Fibroblast of peridontal ligament (primary cell): Measurements from ENCODE around the gene GRM1.

Source experiments
- DNase-seq: peaks from one replicate; pipeline ENCODE4 v3.0.0-alpha.2; 2010; ENCODE audit errors: extremely low read depth

Gene GRM1

DNA sequence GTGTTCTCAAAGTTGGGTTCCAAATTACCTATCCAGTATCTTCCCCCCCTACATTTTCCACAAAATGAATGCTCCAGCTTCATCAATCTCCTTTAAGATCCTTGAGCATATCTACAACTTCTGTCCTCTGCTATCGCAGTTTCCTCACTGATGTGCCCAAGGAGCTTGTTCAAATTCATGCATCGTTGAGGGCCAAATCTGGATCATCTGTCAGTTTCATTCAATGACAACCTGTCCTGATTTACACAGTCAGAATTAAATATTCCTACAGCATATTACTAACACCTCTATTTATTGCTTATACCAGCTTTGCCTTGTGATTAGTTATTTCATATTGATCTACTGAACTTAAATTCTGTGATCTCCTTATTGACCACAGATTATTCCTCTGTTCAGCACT, 68.7 kb downstream of the GRM1 start:
- no peak for DNase-seq

- no peak for DNase-seq
Measured at GRCh38 chr6:146100776-146101175, 71.9 kb downstream of the GRM1 start.

- DNase-seq: no peak
Measured at GRCh38 chr6:146103416-146104072, 74.7 kb downstream of the GRM1 start.

DNA sequence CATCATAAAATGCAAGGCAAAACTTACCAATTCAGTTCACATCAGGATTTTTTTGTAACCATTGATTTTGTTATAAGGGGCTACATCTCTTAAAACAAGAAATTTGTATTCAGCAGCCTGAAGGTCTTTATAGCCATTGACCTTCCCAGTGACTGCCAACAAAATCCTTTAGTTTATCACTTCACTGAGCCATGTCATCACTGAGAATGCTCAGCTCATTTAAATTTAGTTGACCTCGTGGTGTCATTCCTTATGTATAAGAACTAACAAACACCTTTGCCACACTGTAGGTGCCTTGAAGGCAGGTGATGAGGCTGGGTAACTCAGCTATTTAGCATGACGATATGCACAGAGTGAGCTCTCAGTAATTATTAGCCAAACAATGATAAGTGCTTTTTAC, 77.7 kb downstream of the GRM1 start:
- DNase-seq: no peak

GRCh38 chr6:146110990-146111389, 82.1 kb downstream of the GRM1 start:
- DNase-seq: no peak

GRCh38 chr6:146111881-146112450, 83.1 kb downstream of the GRM1 start:
- no peak for DNase-seq

GRCh38 chr6:146113084-146113623, 84.3 kb downstream of the GRM1 start:
- no peak for DNase-seq

- DNase-seq: no peak
Measured at GRCh38 chr6:146123616-146124015, 94.8 kb downstream of the GRM1 start.

DNA sequence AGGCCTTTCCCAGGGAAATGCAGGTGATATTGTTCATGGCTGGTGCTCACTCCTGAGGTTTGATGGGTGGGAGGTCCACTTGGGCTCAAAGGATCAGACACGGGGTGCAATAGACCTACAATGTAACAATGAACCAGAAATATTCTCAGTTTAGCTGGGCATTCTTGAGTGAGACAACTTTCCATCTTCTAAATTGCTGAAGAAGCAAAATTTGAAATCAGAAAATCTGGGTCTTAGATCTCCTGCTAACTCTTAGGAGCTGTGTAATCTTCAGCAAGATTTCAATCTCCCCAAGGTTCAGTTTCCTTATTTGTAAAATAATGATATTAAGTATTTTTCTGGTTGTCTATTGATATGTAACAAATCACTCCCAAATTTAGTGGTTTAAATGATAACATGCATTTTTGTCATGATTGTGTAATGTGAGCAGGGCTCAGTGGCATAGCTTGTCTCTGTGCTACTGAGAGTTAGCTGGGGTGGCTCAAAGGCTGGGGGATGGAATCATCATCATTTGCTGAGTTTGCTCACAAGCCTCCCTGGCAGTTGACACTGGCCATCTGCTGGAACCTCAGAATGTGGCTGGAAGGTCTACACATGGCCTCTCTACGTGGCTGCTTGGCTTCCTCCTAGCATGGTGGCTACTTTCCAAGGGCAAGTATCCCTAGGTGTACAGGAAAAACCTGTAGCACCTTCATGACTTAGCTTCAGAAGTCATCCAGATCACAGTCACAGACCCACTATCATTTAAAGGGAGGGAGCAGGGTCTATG, 98.8 kb downstream of the GRM1 start:
- DNase-seq: no peak

GRCh38 chr6:146133866-146134265, 105.0 kb downstream of the GRM1 start:
- no peak for DNase-seq

DNA sequence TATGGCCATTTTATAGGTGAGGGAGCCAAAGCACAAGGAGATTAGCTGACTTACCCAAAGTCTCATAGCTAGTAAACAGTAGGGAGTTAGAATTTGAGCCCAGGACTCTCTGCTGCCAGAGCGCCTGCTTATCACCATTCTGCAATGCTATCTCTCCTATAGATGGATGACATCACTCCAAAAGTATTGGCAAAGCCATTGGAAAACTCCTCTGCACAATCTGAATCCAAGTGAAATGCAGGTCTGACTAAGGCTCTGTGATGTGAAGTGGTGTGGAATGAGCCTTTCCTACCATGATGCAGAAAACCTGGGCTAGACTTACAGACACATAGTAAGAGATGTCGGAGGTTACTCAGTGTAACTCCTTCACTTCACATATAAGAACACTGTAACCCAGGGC, 106.3 kb downstream of the GRM1 start:
- no peak for DNase-seq

DNA sequence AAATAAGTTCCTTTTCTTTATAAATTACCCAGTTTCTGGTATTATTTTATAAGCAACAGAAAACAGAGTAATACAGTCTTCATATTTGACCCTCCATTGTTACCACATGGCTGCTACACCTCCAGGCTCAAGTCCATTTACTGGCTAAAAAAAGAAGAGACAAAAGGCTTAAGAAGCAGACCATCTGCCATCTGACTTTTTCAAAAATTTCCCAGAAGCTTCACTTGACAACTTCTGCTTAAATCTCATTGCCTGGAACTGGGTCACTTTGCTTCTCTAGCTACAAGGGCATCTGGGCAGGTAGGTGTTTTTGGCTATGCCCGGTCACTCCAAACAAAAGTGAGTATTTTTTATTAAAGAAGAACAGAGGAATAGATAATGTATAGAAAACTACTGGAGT, 118.0 kb downstream of the GRM1 start:
- no peak for DNase-seq

GRCh38 chr6:146149770-146150169, 120.9 kb downstream of the GRM1 start:
- no peak for DNase-seq

GRCh38 chr6:146153040-146153758, 124.3 kb downstream of the GRM1 start:
- DNase-seq: no peak

- no peak for DNase-seq
Measured at GRCh38 chr6:146154197-146154596, 125.3 kb downstream of the GRM1 start.

DNA sequence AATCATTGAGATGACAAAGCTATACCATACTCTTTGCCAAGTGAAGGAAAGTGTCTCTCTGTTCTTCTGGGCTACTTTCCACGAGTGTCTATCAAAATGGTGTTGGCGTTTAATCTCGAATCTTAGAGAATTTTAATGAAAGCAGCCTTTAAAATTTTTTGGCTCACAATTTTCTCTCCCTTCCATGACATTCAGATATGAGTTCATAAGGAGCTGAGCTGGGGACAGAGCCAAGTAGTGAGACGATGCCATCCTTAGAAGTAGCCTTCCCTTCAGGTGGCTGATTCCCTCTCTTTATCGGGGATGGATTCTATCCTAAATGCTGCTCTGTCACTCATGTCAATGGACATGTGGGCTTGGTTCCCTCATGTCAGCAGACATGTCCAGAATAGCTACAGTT, 132.8 kb downstream of the GRM1 start:
- no peak for DNase-seq

DNA sequence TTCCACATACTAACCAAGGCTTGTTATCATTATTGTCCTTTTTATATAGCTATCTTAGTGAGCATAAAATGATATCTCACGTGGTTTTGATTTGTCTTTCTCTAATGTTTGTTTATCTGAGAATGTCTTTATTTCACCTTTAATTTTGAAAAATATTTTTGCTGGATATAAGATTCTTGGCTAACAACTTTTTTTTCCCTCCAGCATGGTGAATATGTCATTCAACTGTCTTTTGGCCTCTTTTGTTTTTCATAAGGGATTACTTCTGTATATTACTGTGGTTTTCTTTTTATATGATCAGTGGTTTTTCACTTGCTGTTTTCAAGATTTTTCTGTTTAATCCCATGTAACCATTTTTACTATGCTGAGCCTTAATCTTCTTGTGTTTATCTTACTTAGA, 141.0 kb downstream of the GRM1 start:
- DNase-seq: no peak

DNA sequence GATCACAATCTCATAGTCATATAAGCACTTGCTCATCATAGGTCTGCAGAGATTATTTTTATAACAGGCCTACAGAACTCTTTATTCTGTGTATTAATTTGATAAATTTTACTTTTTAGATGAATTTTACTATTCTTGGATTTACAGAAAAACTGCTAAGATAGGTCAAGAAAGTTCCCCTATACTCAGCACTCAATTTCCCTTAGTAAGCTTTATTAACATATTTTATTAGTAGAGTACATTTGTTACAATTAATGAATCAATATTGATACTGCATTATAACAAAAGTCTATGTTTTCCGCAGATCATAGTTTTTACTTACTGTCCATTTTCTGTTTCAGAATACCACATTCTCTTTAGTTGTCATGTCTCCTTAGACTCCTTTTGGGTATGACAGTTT, 148.9 kb downstream of the GRM1 start:
- no peak for DNase-seq

- no peak for DNase-seq
Measured at GRCh38 chr6:146183831-146184230, 155.0 kb downstream of the GRM1 start.

GRCh38 chr6:146184701-146185100, 155.8 kb downstream of the GRM1 start:
- DNase-seq: no peak

DNA sequence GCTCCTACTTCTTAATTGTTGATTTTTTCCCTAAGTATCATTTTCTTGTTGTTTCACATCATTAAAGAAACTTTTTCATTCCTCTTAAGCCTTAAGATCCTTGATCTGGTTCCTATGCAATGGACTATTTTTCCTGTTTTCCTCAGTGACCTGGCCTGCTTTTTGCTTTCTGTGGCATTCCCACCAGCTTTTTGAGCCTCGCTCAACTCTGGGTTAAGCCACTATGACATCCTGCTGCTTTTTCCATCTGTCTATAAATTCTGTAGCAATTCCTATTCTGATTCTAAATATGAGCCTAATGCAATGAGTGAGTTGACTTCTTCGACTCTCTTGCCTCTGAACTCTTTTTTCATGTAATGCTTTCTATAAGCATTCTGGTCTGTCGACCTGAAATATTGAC, 160.3 kb downstream of the GRM1 start:
- DNase-seq: no peak

DNA sequence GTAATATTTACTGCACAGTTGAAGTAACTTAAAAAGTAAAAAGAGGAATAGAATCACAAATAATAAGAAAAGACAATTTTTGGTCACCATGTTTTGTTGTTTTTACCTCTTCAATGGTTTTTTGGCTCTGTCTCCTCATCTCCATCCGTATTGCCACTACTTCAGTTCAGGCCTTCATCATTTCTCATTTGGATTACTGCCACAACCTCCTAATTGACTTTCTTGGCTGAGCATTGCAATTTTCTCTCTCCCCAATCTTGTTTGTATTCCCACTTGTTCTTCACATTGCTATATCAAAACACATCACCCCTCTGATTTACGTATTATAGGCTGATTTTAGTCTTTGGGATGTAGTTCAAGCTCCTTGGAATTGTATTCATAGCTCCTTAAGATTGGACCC, 161.7 kb downstream of the GRM1 start:
- DNase-seq: no peak
